Smooth muscle cell (in vitro differentiated cells): ENCODE measurements around the gene SLC48A1. TPM values are rescaled to one million over a fixed set of nuclear protein-coding genes. Genes with fewer than 3 reads are reported as not detected.

Experiments
- DNase-seq: peaks from one replicate; lab custom pipeline; 2025; ENCODE audit not compliant: unreplicated experiment; lab: John Stamatoyannopoulos, UW
- H2AFZ ChIP-seq: fragments of 200-600 bp; sonication (generic); 2 replicates; pipeline ENCODE4 v1.6.0; 2016; ENCODE audit warnings: antibody characterized with exemption, low read depth, mild to moderate bottlenecking
- H3F3A ChIP-seq: fragments of 200-600 bp; sonication (generic); 2 replicates; pipeline ENCODE4 v1.6.0; 2017; ENCODE audit warnings: antibody characterized with exemption, low read depth
- H3K27ac ChIP-seq: fragments of 200-600 bp; sonication (generic); 2 replicates; pipeline ENCODE4 v1.5.1; 2016; ENCODE audit warnings: low read depth, mild to moderate bottlenecking
- H3K27me3 ChIP-seq: fragments of 200-600 bp; sonication (generic); 2 replicates; pipeline ENCODE4 v1.6.1; 2016; ENCODE audit warnings: low read depth, mild to moderate bottlenecking
- H3K36me3 ChIP-seq: fragments of 200-600 bp; sonication (generic); 2 replicates; pipeline ENCODE4 v1.5.1; 2016; ENCODE audit warnings: low read depth
- H3K4me1 ChIP-seq: fragments of 200-600 bp; sonication (generic); 2 replicates; pipeline ENCODE4 v1.5.1; 2016; ENCODE audit warnings: low read depth
- H3K4me2 ChIP-seq: fragments of 200-600 bp; sonication (generic); 2 replicates; pipeline ENCODE4 v1.6.0; 2016; ENCODE audit warnings: mild to moderate bottlenecking
- H3K4me3 ChIP-seq: fragments of 200-600 bp; sonication (generic); 2 replicates; pipeline ENCODE4 v1.5.1; 2016; ENCODE audit warnings: mild to moderate bottlenecking
- H3K79me2 ChIP-seq: fragments of 200-600 bp; sonication (generic); 2 replicates; pipeline ENCODE4 v1.6.0; 2016; ENCODE audit warnings: low read depth, mild to moderate bottlenecking
- H3K9ac ChIP-seq: fragments of 200-600 bp; sonication (generic); 2 replicates; pipeline ENCODE4 v1.6.0; 2016; ENCODE audit warnings: low read depth
- H3K9me3 ChIP-seq: fragments of 200-600 bp; sonication (generic); replicated peaks from 2 replicates; pipeline ENCODE4 v1.5.1; 2016; ENCODE audit warnings: low read depth
- H4K20me1 ChIP-seq: fragments of 200-600 bp; sonication (generic); 2 replicates; pipeline ENCODE4 v1.6.0; 2016; ENCODE audit warnings: low read depth
- CTCF ChIP-seq: fragments of 200-600 bp; sonication (generic); IDR thresholded peaks from 2 replicates; pipeline ENCODE4 v1.5.1; 2017; ENCODE audit warnings: borderline replicate concordance, mild to moderate bottlenecking, antibody characterized with exemption; ENCODE audit not compliant: insufficient read depth, poor library complexity, severe bottlenecking
- WGBS: methylation state at CpG from one replicate; pipeline ENCODE4 v1.1.7; 2016; ENCODE audit warnings: low lambda C conversion rate; 5-methylcytosine and 5-hydroxymethylcytosine counted together
- polyA plus RNA-seq: library from polyadenylated mRNA; unstranded; fragments of >200 nt; fragmentation: Nextera tagmentation; extraction: Ambion mirVana; gene quantifications from 2 replicates; pipeline ENCODE4 v1.2.1, GENCODE V29; 2016
- total RNA-seq: library from RNA; depleted of rRNA; stranded (reverse); fragments of >200 nt; gene quantifications from 2 replicates; pipeline ENCODE4 v1.2.3, GENCODE V29; 2014

The SLC48A1 gene
- total and polyA plus RNA-seq, 2 experiments from 2014 or later, result 6.2 to 11.4 TPM

GRCh38 chr12:47824635-47825034 lies 51.6 kb downstream of the SLC48A1 start:
- no peak overlapping the region for H3K4me2 ChIP-seq
- no peak overlapping the region for H2AFZ ChIP-seq
- no peaks in the 10 kb centered on the region for H3K9me3 ChIP-seq
- no peak for TF ChIP-seq CTCF
- no peak overlapping the region for H3K27ac ChIP-seq
- peaks cover 19% of the 10 kb centered on the region for H3F3A ChIP-seq
- 88% methylated on average over 3 of the region's 3 CpGs for WGBS
- H3K36me3 ChIP-seq, result no peaks in the 10 kb centered on the region
- H3K27me3 ChIP-seq, result no peaks in the 10 kb centered on the region
- H3K4me3 ChIP-seq, result no peak overlapping the region
- H4K20me1 ChIP-seq, result no peaks in the 10 kb centered on the region
- peaks cover 4% of the 10 kb centered on the region for H3K79me2 ChIP-seq
- H3K9ac ChIP-seq, result no peak overlapping the region
- H3K4me1 ChIP-seq, result peaks cover 21% of the 10 kb centered on the region
- no peak for DNase-seq

- Histone ChIP-seq H4K20me1 (no peaks in the 10 kb centered on the region), H3K36me3 (no peaks in the 10 kb centered on the region), H3K27me3 (no peaks in the 10 kb centered on the region), H2AFZ (no peak overlapping the region), H3K9me3 (no peaks in the 10 kb centered on the region), H3K27ac (no peak overlapping the region), H3K4me3 (no peak overlapping the region), H3K4me1 (peaks cover 21% of the 10 kb centered on the region), H3F3A (peaks cover 17% of the 10 kb centered on the region), H3K79me2 (peaks cover 2% of the 10 kb centered on the region), H3K9ac (no peak overlapping the region), H3K4me2 (no peak overlapping the region)
- 88% methylated on average over 6 of the region's 6 CpGs for WGBS
- DNase-seq, result no peak
- no peak for TF ChIP-seq CTCF
Measured at GRCh38 chr12:47825173-47825639, 52.2 kb downstream of the SLC48A1 start.

GRCh38 chr12:47828008-47828975 lies 55.3 kb downstream of the SLC48A1 start:
- Histone ChIP-seq H3K4me1 (peaks cover 4% of the 10 kb centered on the region), H3K36me3 (no peaks in the 10 kb centered on the region), H3K79me2 (no peaks in the 10 kb centered on the region), H3K9ac (no peak overlapping the region), H3K9me3 (no peaks in the 10 kb centered on the region), H2AFZ (no peak overlapping the region), H3K4me2 (no peak overlapping the region), H4K20me1 (no peaks in the 10 kb centered on the region), H3K4me3 (no peak overlapping the region), H3K27me3 (no peaks in the 10 kb centered on the region), H3F3A (no peaks in the 10 kb centered on the region), H3K27ac (no peak overlapping the region)
- no peak for DNase-seq
- TF ChIP-seq CTCF, result no peak
- WGBS, result 71% methylated on average over 14 of the region's 14 CpGs
